NCI-H1105 treated with DMSO at 0.1 percent for 48 hours (cell line): ENCODE results near the gene TMEM170B.

Source experiments
- DNase-seq: peaks from one replicate; lab custom pipeline; 2025; lab: John Stamatoyannopoulos, UW

The TMEM170B gene

DNA sequence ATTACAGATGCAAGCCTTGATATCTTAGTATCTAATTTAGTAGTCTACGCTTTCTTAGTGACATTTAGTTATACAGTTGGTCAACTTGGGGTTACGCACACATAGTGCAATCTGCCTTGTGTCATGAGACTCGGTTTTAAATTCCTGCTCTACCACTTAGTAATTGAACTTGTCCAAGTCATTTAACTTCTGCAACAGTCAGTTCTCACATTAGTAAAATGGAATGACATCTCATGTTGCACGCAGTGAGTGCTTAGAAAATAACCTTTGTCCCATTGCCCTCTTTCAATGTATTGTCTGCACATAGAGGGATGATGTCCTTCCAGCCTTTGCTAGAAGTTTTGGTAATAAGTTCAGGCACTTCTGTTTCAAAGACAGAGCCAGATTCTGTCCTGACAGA is 48.6 kb downstream of the TMEM170B start:
- no peak for DNase-seq

DNA sequence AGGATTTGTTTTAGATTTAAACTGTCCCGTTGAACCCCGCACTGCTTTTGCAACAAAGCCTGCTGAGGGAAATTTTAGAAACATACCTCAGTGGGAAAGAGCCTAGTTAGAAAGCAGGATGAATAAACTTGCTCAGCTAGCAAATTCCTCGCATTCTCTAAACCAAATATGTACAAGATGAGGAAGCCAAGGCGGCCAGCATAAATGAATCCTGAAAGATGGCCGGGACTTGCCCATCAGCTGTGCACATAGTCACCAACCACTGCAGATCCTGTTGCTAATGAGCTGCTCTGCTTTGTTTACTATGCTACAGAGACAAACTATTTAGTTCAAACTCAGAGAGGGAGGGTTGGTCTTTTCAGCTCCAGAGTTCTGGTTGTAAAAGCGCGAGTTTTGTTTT is 49.0 kb downstream of the TMEM170B start:
- no peak for DNase-seq

DNA sequence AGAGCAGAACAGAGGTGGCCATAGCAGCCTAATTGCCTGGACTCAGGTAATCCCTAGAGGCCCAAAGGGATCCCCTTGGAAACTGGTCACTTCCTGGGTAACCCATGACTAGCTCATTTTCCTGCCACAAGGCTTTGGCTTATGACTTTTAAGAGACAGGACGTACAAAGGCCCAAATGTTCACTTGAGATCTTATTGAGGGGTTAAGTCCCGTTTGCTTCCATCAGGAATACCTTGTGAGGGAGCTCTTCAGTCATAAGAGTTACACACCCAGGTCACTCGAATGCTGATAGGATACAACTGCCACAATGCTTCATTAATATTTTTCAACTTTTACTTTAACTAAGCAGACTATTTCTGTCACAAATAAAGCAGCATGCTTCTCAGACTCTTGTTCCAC is 51.7 kb downstream of the TMEM170B start:
- no peak for DNase-seq

DNA sequence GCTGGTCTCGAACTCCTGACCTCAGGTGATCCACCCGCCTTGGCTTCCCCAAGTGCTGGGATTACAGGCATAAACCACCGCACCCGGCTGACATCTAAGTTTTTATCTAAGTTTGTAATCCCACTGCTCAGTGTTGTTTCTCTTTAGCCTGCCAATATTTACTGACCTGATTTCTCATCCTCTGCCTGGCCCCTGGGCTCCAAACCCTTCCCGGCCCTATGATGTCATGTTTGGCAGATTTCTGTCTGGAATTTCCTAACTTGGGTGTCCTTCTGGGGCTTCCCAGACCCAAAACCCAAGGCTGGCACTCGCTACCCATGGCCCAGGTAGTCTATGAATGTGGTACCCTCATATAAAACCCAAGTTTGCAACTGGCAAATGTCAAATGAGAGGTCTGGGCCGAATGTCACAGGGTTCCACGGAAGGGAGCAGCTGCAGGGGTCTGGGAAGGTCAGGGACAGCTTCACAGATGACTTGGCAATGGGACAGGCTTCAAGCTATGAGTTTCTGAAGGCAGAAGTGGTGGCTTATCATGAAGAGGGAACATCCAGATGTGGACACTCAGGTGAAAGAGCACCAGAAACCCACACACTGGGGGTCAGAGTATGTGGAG is 54.9 kb downstream of the TMEM170B start:
- no peak for DNase-seq

DNA sequence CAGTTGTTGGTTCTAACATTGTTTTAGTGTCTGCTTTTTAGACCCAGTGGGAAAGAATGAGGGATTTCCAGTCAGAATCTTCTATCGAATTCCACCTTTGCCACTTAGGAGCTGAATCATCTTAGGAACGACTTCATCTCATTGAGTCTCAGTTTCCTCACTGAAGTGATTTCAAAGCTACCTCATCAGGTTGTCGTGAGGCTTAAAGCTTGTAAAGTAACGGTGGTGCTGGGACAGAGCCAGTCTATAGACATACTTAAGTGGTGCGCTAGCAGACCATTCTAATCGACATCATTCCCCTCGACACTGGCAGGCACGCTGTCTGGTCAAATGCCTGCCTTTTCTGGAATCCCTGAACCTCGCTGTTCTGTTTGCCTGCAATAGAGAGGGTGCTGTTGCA is 55.5 kb downstream of the TMEM170B start:
- no peak for DNase-seq

DNA sequence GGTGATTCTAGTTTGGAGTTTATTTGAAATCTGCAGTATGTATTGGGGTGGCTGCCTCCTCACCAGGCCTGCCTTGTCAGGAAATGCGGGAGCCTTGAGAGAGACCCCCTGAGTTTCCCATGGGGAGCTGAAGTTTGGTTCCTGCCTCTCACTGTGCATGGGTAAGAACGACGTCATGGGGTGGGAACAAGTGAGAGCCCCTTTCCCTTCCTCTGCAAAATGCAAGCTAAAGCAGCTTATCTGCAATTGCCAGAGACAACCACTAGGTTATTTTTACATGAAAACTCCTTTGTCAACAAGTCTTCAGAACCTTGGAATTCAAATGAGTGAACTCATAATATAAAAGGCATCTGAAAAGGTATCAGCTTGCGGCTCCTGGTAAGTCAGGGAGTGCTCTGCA is 58.4 kb downstream of the TMEM170B start:
- DNase-seq = no peak

DNA sequence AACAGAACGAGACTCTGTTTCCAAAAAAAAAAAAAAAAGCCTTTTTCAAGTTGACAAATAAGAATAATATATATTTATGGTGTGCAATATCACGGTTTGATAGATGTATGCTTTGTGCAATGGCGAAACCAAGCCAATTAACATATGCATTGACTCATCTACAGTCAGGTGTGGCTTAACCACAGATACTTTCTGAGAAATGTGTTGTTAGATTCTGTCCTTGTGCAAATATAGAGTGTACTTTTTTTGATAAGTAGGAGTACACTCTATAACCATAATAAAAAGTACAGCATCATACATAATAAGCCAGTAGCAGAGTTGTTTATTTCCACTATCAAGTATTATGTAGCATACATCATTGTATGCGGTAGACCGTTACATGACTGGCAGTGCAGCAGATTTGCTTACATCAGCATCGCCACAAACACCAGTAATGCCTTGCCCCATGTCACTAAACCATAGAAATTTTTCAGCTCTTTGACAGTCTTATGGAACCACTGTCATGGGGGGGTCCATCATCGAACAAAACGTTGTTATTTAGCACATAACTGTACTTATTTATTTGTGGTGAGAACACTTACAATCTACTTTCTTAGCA is 59.2 kb downstream of the TMEM170B start:
- no peak for DNase-seq

DNA sequence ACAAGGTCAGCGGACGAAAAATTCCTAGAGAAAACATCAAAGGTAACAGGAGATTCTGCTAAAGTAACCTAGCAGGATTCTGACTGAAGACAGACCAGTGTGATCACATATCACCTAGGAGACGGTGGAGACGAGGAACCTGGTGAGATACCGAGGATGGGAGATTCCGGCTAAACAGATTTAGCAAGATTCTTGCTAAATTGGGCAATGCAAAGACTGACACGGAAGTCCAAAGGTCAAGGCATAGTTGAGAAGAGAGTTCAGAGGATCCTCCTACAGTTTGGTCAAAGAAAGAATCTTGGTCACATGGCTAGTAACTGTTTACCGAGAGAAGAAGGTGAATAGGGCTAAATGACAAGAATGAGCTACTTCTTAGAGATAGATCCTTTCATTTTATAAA is 61.1 kb downstream of the TMEM170B start:
- DNase-seq = no peak

DNA sequence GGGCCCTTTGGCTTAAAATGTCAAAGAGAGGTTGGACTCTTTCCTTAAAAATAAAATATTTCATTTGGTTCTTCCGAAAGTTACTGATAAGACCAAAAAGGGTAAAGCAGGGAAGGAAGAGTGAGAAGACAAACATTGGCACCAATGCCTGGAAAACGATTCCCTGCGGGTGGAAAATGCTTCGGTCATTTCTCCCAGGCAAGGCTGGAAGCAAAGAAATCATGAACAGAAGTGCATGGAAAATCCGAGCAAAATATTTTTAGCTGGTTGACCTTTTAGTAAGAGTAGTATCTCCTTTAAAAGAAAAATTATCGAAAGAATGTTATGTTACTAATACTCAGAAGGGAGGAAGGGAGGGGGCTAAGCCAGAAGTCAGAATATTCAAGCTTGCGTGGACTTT is 62.7 kb downstream of the TMEM170B start:
- DNase-seq = no peak

DNA sequence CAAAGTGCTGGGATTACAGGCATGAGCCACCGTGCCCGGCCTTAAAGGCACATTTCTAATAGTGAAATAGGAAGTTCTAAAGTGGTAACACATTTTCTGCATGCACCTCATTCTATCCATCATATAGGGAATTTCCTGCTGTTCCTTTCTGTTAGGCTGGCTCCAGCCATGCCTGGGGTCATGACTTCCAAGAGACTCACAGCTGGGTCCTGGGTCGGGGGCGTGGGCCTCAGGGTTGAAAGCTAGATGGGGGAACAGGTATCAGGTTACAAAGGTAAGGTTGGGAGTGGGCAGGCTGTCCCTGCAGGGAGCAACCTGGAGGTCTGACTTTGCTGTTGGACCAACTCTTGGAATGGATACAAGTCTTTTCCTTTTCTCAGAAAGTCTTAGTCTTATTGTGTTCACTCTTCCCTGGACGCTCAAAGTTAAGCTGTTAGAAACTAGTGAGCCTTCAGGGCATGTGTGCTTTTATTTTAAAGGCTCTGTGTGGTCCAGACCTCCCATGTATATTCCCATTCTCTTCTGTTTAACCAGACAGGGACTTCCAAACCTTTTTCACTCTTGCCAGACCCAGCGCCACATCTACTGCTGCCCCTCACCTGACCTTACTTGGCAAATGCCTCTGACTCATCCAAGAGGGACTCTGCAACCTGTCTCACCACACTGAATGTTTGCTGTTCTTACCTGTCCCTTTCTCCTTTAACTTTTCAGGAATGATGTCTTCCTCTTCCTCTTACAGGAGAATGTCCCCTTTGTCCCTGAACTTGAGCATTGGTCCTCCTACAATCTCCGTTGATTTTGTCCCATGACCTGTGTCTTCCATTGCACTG is 64.4 kb downstream of the TMEM170B start:
- no peak for DNase-seq

DNA sequence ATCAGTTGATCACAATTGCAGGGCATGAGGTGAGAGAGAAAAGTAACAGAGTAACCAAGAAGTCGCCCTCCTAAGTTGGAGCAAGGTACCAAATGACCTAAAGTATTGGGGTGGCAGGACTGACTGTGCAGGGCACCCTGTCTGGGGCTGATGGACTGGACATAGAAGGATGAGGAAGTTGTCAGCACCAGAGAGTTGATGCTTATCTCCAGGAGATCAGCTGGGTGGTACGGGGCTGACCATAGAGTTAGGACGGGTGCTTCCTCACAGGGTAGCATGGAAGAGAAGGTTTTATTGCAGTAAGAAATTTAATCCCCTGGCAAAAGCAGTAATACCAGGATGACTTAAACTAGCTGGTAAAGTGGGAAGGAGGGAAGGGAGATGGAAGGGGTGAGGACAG is 66.7 kb downstream of the TMEM170B start:
- no peak for DNase-seq

DNA sequence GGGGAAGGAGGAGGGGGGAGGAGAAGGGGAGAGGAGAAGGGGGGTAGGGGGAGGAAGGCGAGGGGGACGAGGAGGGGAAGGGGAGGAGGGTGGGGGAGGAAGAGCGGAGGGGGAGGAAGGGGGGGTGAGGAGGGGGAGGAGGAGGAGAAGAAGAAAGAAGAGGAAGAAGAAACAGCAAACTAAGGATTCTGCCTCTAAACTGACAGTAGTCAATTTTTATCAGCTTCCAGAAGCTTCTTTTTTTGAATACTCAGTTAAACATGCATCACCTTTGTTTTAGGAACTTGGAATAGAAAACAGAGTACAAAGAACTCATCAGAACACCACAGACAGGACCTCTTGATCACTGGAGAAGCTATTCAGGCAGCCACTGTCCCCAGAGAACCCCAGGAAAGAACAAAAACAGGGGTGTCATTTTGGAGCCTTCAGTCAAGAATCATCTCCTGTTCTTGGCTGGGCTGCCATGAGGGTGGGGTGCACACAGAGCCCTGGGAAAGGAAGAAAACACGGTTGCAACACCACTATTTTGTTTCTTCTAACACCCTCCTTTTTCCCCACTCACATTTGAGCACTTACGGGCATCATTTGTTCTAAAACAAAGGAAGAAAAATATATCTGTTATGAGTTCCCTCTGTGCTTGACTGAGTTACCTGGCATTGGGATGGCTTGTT is 67.4 kb downstream of the TMEM170B start:
- DNase-seq = no peak

DNA sequence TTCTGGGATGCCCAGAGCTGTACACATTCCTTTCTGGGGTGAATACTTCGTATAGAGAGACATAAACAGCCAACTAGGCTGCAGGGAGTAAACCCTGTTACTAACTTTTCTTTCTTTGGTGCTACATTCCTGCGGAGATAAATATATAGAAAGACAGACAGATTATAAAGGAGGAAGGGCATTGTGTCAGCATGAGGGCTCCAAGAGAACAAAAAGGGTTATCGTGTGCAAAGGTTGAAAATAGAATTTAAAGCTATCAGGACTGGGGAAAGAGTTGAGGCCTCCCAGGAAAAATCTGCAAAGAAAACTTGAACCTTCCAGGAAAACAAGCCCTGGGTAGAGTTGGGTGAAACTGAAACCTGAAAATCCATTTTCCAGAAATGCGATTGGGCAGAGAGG is 68.0 kb downstream of the TMEM170B start:
- no peak for DNase-seq

DNA sequence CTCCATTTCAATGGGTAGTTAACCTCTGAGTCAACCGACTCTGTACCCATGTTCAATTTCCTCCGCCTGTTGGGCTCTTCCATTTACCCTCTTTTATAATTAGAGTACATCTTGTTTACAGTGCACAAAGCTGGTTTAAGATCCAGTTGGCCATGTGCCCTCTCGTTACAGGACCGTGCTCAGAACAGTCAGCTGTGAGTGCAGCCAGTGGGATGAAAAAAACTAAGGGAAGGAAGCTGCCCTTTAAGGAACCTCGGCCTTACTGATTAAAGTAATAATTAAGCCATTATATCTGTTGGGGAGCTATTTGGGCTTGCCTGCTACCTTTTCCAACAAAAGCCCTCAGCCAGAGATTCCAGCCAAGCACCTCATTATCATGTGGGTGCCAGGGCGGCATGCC is 68.8 kb downstream of the TMEM170B start:
- peak; percentile 97 for DNase-seq

DNA sequence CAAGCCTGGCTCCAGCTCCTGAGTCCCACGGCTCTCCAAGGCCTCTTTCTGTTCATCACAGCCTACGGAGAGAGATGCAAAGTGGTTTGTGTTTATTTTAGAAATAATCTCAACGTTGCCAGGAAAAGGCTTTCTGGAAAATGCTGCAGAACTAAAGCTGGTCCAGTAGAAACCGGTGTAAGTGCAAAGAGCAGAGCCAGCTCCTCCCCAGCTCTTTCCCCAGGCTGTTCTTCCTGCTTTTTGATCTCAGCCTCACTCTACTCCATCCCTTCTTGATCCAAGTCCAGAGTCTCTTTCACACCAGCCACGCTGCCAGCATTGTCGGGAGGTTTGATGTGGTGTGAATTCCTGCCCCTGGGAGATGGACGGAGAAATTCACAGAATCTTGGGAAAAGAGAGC is 69.8 kb downstream of the TMEM170B start:
- DNase-seq = no peak

DNA sequence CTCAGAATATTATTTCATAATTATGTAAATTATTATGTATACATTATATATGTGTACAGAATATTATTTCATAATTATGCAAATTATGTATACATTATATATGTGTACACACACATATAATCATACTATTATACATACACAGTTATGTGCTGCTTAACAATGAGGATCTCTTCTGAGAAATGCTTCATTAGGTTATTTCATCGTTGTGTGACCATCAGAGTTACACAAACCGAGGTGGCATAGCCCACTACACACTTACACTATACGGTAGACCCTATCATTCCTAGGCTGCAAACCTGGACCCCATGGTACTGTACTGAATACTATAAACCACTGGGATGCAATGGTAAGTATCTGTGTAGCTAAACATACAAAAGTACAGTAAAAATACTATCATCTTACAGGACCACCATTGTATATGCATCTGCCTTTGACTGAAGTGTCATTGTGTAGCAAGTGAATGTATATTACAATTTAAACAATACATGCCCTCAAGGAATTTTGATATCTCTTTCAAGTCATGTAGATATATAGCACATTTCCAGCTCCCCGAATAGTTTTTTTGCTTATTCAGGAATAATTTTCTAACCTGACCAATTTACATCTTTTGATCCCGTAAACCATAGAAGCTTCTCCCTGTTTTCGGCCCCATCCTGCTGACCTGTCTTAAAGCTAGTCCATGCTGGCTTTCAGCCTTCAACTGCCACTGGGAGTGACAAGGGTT is 71.2 kb downstream of the TMEM170B start:
- no peak for DNase-seq

DNA sequence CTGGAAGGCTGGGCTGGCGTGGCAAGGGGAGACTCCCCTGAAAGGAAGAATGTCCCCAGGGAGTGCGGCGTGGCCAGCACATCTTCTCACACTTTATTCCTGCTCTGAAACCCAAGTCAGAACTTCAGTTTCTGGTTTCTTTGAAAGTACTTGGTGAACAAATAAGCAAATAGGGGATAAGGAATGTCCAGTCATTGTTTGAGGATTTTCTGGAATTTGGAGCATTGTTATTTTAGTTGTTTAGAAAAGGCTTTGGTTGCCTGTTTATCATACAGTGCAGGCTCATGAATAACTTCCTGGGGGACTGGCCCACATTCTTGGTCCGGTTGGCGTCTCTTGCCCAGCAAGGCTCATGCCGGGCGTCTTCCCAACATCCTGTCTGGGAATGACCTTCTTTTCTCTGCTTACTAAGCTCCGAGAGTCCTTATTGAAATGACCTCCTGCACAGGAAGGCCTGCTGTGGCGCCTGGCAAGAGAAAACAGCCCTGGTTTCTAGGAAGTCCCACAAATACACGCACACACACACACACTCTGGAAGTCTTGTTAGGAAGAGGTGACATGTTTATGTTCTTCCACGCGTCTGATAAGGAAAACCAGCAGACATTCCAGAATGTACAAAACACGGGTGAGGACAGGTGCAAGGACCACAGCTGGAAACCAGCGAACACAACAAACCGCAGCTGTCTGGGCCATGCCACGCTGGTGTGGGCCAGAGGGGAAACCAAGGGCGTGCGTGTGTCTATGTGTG is 71.9 kb downstream of the TMEM170B start:
- no peak for DNase-seq

DNA sequence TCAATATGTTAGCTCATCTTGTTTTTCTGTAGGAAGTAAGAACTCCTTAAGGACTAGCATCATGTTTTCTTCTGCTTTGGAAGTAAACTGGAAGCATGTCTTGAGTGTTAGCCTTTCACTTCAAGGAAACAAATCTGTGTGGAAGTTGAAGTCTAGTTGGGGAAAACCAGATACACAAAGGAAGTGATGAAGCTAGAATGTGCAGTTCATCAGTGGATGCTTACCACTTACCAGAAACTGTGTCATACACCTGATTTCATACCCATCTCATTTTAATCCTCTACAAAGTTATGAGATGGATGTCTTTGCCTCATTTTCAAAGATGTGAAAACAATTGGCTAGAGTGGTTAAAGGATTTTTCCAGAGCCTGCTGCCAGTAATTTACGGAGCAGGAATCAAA is 75.8 kb downstream of the TMEM170B start:
- DNase-seq = no peak

DNA sequence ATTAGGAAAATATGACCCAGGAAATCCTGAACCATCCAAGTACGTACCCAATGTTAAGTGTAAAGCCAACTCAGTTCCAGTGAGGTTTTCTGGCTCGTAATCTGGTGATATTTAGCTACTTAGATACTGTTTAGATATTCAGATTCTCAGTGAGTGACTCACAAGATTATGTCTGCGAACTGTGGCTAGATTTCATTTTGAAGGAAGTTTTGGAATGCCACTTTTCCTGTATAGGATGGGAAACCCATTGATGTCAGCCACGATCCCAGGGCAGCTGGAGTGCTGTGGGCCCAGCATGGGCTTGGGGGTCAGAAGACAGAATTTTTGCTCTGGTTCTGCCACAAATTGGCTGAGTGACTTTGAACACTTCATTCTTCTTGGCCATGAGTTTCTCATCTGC is 76.3 kb downstream of the TMEM170B start:
- no peak for DNase-seq

DNA sequence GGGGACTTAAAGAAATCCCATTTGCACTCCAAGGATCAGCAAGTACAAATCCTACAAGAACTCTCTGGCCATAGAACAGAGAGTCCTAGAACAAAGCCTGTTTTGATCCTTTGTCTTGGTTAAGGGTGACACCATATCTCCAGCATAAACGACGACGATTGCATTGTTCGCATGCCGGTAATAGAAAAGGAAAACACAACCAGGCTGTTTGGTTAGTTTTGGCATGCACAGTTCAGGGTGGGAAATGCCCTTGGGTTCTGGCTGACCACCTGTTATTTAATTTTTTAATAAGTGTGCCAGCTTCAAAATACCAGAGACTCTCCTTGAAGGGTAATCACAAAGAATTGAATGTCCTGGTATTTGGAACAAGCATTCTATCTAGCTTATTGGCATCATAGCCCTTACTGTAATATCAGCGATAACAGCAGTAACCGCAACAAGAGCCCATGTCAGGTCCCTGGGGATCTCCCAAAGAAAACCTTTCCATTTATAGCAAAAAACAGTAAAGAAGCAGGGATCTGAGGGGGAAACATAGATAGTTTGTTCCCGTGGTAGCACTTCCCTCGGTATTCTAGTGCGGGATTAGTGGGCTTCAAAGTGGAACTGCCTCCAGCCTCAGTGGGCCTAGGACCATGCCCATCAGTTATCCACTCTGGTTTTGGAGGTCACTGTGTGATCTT is 77.1 kb downstream of the TMEM170B start:
- DNase-seq = no peak

DNA sequence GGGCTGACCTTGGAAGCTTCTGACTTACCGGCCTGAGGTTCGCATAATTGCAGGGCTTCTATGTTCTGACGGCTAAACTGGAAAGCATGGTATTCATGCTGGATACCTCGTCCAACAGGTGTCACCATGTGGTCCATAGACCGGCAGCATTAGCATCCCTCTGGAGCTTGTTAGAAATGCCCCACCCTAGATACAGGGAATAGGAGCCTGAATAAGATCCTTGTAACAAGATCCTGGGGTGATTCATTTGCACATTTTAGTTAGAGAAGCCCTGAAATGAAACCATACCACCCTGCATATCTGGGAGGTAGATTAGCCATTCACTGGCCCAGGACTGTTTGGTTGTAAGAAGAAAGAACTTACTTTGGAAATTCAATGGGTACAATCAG is 77.7 kb downstream of the TMEM170B start:
- no peak for DNase-seq
